KMS-11 (cell line): ENCODE data around the gene UGT1A8.

Source experiments
- H2AFZ ChIP-seq: fragments of 200-600 bp; sonication (generic); 2 replicates; pipeline ENCODE4 v1.6.1; 2016; ENCODE audit warnings: antibody characterized with exemption, mixed run types, low read depth
- H3K27ac ChIP-seq: fragments of 200-600 bp; sonication (generic); 2 replicates; pipeline ENCODE4 v1.6.1; 2016; ENCODE audit warnings: mild to moderate bottlenecking, mixed run types
- H3K27me3 ChIP-seq: fragments of 200-600 bp; sonication (generic); 2 replicates; pipeline ENCODE4 v1.6.1; 2017; ENCODE audit warnings: mild to moderate bottlenecking, low read depth, mixed run types, moderate library complexity; ENCODE audit not compliant: insufficient read depth
- H3K36me3 ChIP-seq: fragments of 200-600 bp; sonication (generic); 2 replicates; pipeline ENCODE4 v1.6.1; 2017; ENCODE audit warnings: mild to moderate bottlenecking, mixed run types; ENCODE audit not compliant: insufficient read depth
- H3K4me1 ChIP-seq: fragments of 200-600 bp; sonication (generic); 2 replicates; pipeline ENCODE4 v1.6.1; 2016; ENCODE audit warnings: mild to moderate bottlenecking, low read depth, mixed run types; ENCODE audit not compliant: poor library complexity, severe bottlenecking
- H3K4me2 ChIP-seq: fragments of 200-600 bp; sonication (generic); 2 replicates; pipeline ENCODE4 v1.7.0; 2016; ENCODE audit warnings: mild to moderate bottlenecking, mixed run types
- H3K4me3 ChIP-seq: fragments of 200-600 bp; sonication (generic); IDR thresholded peaks from 2 replicates; pipeline ENCODE4 v1.6.1; 2017; ENCODE audit warnings: low read depth, low read length, mixed read lengths; ENCODE audit not compliant: insufficient read depth
- H3K79me2 ChIP-seq: fragments of 200-600 bp; sonication (generic); 2 replicates; pipeline ENCODE4 v1.6.1; 2016; ENCODE audit warnings: low read depth, mixed run types; ENCODE audit not compliant: insufficient read depth
- H3K9ac ChIP-seq: fragments of 200-600 bp; sonication (generic); 2 replicates; pipeline ENCODE4 v1.6.1; 2016; ENCODE audit warnings: mild to moderate bottlenecking, mixed run types
- H4K20me1 ChIP-seq: fragments of 200-600 bp; sonication (generic); 2 replicates; pipeline ENCODE4 v1.6.1; 2016; ENCODE audit warnings: mild to moderate bottlenecking, mixed run types; ENCODE audit not compliant: insufficient read depth
- TF ChIP-seq, protein P1 (sequence below): fragments of 200-600 bp; sonication (generic); conservative IDR thresholded peaks from 2 replicates; pipeline ENCODE4 v1.6.1; 2017; ENCODE audit warnings: low read depth, mild to moderate bottlenecking, antibody characterized with exemption, low read length, moderate library complexity, mixed read lengths

Gene UGT1A8

DNA sequence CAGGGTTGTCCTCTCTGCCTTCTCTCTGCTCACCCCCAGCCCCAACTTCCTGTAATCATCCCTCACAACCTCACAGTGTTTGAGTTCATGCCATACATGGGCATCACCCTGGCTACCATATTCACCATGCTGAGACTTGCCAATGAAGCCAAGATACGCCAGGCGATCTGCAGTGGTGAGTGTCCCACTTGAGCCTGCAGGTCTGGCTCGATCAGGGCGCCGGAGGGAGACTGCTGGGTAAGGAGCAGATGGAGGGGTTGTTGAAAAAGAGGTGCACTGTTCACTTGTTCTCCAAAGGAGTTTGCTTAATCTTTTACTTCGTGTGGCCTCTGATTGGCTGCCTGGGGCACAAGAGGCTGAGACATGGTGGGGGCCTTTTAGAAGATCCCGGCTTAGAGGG is 175.3 kb downstream of the UGT1A8 start:
- Histone ChIP-seq H3K4me3 (no peak overlapping the region), H3K79me2 (no peaks in the 10 kb centered on the region), H3K36me3 (no peaks in the 10 kb centered on the region), H3K4me2 (no peak overlapping the region), H2AFZ (no peak overlapping the region), H4K20me1 (no peaks in the 10 kb centered on the region), H3K27me3 (no peaks in the 10 kb centered on the region), H3K9ac (no peak overlapping the region), H3K4me1 (no peaks in the 10 kb centered on the region), H3K27ac (no peak overlapping the region)
- TF ChIP-seq, protein P1, sequence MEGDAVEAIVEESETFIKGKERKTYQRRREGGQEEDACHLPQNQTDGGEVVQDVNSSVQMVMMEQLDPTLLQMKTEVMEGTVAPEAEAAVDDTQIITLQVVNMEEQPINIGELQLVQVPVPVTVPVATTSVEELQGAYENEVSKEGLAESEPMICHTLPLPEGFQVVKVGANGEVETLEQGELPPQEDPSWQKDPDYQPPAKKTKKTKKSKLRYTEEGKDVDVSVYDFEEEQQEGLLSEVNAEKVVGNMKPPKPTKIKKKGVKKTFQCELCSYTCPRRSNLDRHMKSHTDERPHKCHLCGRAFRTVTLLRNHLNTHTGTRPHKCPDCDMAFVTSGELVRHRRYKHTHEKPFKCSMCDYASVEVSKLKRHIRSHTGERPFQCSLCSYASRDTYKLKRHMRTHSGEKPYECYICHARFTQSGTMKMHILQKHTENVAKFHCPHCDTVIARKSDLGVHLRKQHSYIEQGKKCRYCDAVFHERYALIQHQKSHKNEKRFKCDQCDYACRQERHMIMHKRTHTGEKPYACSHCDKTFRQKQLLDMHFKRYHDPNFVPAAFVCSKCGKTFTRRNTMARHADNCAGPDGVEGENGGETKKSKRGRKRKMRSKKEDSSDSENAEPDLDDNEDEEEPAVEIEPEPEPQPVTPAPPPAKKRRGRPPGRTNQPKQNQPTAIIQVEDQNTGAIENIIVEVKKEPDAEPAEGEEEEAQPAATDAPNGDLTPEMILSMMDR, result no peak

DNA sequence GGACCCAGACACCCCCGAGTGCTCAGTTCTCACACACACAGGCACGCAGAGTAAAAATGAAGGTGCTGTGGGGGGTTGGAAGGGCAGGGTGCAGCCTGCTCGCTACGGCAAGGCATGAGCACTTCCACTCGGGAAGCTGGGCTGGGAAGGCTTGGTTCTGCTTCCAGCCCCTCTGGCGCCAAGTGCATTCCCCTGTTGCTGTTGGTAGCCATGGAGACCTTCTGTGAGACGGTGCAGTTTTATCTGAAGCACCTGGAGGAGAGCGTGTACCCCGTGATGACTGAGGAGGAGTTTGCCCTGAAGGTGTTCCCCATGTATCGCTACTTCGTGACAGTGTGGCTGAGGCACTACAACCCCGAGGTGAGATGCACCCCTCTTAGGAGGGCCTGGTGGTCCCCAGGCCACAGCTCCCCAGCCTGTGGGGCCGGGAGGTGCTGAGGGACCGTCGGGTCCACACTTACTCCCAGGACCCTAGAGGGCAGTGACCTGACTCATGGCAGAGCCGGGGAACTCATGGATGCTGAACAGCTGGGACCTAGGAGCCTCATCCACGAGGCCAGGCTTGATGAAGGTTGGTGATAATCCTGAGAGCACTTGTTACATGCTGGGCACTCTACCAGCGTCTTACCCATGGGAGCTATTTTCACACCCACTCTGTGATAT is 176.2 kb downstream of the UGT1A8 start:
- H3K79me2 ChIP-seq, result no peaks in the 10 kb centered on the region
- H3K4me1 ChIP-seq, result no peaks in the 10 kb centered on the region
- no peaks in the 10 kb centered on the region for H4K20me1 ChIP-seq
- H3K9ac ChIP-seq, result no peak overlapping the region
- no peak overlapping the region for H3K27ac ChIP-seq
- H3K4me2 ChIP-seq, result no peak overlapping the region
- H3K4me3 ChIP-seq, result no peak overlapping the region
- no peak overlapping the region for H2AFZ ChIP-seq
- no peaks in the 10 kb centered on the region for H3K36me3 ChIP-seq
- H3K27me3 ChIP-seq, result no peaks in the 10 kb centered on the region
- TF ChIP-seq, protein P1, result no peak

DNA sequence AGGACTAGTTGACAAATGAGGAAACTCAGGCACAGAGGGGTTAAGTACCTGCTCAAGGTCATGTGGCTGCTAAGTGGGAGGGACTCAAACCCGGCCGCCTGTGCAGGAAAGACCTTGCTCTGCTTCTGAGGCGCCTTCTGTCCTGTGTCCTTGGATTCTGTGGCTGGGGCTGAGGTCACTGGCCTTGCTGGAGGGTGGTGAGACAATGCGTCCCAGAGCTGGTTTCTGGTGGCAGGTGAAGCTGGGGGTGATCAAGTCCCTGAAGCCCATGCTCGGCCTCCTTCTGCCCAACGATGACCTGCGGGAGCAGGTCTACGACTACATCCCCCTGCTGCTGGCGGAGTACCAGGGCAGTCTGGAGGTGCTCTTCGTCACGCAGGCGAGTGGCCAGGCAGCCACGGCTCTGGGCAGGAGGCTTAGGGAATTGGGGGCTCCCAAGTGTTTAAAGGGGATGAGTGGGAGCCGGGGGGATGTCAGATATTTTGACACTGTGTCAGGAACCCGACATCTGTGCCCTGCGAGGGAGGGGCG is 176.8 kb downstream of the UGT1A8 start:
- Histone ChIP-seq H3K4me1 (no peaks in the 10 kb centered on the region), H4K20me1 (no peaks in the 10 kb centered on the region), H3K27me3 (no peaks in the 10 kb centered on the region), H3K79me2 (no peaks in the 10 kb centered on the region), H3K36me3 (no peaks in the 10 kb centered on the region), H3K27ac (no peak overlapping the region), H3K4me3 (no peak overlapping the region), H2AFZ (no peak overlapping the region), H3K9ac (no peak overlapping the region), H3K4me2 (no peak overlapping the region)
- TF ChIP-seq, protein P1, result no peak

DNA sequence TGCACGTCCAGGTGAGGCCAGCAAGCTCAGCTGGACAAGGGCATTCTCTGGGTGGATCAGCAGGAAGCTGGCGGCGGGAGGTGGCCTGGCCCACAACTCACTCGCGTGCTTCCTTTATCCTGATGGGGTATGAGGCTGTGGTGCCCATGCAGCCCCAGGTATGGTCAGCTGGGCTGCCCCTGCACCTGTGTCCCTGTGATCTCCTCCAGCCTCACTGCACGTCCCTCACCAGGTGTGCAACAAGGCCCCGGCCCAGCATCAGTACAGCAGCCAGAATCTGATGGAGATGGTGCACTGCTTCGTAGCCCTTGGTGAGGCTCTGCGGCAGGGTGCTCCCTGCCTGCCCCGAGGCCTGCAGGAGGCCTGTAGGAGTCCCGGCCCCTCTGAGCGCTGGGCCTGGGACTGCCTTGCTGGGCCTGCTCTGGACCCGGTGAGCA is 178.3 kb downstream of the UGT1A8 start:
- no peaks in the 10 kb centered on the region for H3K27me3 ChIP-seq
- H4K20me1 ChIP-seq, result no peaks in the 10 kb centered on the region
- H3K27ac ChIP-seq, result no peak overlapping the region
- no peak overlapping the region for H3K4me2 ChIP-seq
- no peaks in the 10 kb centered on the region for H3K79me2 ChIP-seq
- H3K4me1 ChIP-seq, result no peaks in the 10 kb centered on the region
- no peak overlapping the region for H2AFZ ChIP-seq
- TF ChIP-seq, protein P1, result no peak
- H3K36me3 ChIP-seq, result no peaks in the 10 kb centered on the region
- no peak overlapping the region for H3K4me3 ChIP-seq
- no peak overlapping the region for H3K9ac ChIP-seq
